ENCODE results near the gene EGFLAM. TPM values are rescaled to one million over a fixed set of nuclear protein-coding genes. Genes with fewer than 3 reads are reported as not detected.

Gene EGFLAM
- total RNA-seq, 2 donors from 2014 or later: not detected

DNA sequence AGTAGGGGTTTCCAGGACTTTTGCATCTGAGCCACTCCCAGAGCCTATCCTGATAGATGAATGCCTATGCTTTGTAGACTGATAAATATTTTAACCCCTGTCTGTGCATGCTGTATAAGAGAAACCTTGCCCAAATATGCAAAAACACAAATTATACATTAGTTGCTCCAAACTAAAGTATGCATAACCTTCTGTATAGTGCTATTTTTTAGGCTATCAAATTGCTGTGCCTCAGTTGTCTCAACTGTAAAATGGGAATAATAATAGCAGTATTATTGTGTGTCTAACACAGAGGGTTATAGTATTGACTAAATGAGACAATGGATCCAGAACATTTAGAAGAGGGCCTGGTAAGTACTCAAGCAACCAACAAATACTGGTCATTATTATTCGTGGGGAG, 180.4 kb downstream of the EGFLAM start:
- H3K27ac Mint-ChIP-seq: no peak overlapping the region
- ATAC-seq (no peak), DNase-seq (ENCODE audit: low spot score in 2 of 2) (no peak)
- no peaks in the 10 kb centered on the region for H3K36me3 Mint-ChIP-seq
- H3K9me3 Mint-ChIP-seq: no peaks in the 10 kb centered on the region

DNA sequence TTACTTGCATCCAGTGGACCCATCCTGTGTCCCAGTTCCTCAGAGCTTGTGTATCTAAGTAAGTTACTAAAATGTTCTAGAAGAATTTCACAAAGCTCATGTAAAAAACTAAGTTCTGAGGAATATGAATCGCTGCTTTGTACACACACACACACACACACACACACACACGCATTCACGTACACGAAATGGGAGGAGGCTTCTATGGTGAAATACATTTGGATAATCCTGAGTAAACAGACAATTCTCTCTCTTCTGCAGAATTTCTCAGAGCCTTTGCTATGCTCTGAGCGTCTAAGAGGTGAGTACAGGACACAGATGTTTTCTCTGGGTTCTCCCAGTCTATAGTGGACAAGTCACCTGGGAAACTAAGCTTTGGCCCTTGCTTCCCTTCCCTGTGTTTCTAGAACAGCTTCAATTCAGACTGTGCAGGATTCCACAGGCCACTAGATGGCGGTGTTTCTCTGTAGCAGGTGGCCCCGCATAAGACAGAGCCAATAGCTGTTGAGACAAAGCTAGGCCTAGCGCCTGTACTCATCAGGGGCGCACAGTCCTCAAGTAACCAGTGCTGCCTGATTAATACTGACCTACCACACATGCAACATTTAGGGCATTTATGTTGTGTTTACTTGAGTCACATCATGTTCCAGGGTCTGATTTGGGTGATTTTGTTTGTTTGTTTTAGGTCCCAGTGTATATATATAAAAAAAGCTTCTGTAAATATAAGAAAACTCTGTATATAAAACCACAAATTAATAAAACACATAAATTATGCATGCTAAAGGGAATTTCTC, 183.3 kb downstream of the EGFLAM start:
- Mint-ChIP-seq H3K9me3 (no peaks in the 10 kb centered on the region), H3K27ac (no peak overlapping the region), H3K36me3 (no peaks in the 10 kb centered on the region)
- DNase-seq (ENCODE audit: low spot score in 2 of 2): peak; percentile 74 to 83
- ATAC-seq: peak; percentile 100

DNA sequence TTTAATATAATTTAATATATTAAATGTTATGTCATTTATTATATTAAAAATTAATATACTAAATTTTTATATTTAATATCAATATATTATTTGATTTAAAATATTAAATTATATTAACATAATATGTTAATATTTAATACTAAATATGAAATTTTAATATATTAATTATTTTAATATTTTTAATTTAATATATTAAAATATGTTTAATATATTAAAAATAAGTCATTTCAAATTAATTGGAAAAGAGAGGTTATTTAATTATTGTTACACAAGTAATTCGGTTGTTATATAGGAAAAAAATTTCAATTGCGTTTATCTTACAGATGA, 183.9 kb downstream of the EGFLAM start:
- ATAC-seq (no peak), DNase-seq (ENCODE audit: low spot score in 2 of 2) (no peak)
- Mint-ChIP-seq H3K36me3 (no peaks in the 10 kb centered on the region), H3K9me3 (no peaks in the 10 kb centered on the region), H3K27ac (no peak overlapping the region)

DNA sequence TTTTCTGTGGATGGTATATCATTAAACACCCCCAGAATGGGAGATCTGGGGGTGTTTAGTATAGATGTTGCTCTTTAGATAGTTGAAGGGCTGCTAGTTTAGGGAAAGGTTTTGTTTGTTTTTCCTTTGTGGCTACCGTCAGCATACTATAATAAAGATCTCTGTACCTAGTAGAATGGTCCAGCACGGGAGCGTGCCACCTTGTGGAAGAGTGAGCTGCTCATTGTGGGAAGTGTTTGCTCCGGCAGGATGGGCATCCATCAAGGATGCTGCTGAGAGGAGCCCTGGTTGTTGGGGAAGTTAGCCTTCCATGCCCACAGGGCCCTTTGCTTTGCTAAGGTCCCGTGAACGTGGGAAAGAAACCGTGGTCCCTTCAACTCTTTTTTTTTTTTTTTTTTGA, 185.0 kb downstream of the EGFLAM start:
- no peak for DNase-seq (ENCODE audit: low spot score in 2 of 2)
- no peak for ATAC-seq

DNA sequence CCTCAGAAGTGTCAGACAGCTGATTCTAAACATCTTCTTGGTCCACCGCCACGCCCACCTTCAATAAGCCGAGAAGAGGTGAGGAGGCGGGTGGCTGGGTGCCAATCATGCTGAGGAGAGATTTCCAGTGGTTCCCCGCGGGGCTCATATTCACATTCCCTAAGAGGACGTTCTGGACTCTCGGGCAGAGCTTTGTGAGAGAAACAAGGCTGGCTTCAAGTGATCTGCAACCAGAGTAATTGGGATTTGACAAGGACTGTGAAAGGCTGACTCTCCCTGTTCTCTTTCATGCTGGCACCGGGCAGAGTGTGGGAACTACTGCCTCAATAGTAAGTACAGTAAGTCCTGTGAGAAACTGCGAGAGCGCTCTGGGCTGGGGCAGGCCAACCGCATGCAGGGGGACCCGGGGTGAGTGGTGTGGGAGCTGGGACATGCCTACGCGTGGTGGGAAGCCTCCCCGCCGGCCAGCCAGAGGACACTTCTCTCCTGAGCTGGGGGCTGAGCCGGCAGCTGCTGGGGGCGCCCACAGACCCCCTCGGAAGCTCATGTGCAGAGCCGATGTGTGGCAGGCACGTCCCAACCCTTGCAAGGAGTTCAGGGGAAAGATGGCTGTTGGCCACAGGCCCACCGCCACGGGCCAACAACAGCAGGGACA, 187.1 kb downstream of the EGFLAM start:
- ATAC-seq: no peak

More for the DNA sequence above, 185.0 kb downstream of the EGFLAM start:
- Mint-ChIP-seq H3K27ac (no peak overlapping the region), H3K9me3 (no peaks in the 10 kb centered on the region), H3K36me3 (no peaks in the 10 kb centered on the region)

DNA sequence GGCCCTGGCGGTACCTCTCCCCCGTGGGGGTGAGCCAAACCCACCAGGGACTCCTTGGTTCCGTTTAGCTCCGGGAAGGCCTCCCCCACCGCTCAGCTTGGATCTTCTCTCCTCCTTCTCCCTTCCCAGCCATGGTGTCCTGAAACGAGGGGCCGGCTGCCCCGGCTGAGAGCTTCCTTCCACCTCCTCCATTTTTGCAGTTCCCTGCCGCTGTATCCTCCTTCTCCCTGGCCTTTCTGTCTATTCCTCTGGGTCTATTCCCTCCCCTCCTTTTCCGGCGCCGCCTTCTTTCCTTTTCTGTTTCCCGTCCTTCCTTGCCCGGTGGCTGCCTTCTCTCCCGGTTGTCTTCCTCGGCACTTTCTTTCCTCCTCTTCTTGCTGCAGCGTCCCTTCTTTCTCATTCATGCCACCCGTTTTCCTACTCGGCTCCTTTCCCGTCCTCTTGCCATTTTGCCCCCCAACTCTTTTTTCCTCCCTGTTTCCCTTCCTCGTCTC, 187.7 kb downstream of the EGFLAM start:
- Mint-ChIP-seq H3K9me3 (no peaks in the 10 kb centered on the region), H3K27ac (no peak overlapping the region), H3K36me3 (no peaks in the 10 kb centered on the region)
- ATAC-seq (no peak), DNase-seq (ENCODE audit: low spot score in 2 of 2) (no peak)

More for the DNA sequence above, 187.1 kb downstream of the EGFLAM start:
- Mint-ChIP-seq H3K36me3 (no peaks in the 10 kb centered on the region), H3K9me3 (no peaks in the 10 kb centered on the region), H3K27ac (no peak overlapping the region)
- no peak for DNase-seq (ENCODE audit: low spot score in 2 of 2)

DNA sequence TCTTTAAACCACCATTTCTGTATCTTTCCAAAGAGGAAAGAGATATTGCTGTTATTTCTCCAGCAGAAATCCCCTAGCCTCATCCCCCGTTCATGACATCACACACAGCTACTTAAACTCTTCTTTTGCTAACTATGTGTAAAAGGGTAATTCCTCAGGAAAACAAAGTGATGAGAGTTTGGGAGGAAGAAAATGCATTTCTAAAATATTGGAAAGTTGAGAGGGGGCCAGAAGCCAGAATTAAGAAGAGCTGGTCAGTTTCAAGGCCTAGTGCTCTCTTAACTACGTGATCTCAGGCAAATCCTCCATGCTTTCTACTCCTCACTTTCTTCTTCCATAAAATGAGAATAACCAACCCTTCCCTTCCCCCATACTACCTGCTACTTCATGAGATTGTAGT, 188.7 kb downstream of the EGFLAM start:
- Mint-ChIP-seq H3K27ac (no peak overlapping the region), H3K36me3 (no peaks in the 10 kb centered on the region), H3K9me3 (no peaks in the 10 kb centered on the region)
- ATAC-seq (no peak), DNase-seq (ENCODE audit: low spot score in 2 of 2) (no peak)

DNA sequence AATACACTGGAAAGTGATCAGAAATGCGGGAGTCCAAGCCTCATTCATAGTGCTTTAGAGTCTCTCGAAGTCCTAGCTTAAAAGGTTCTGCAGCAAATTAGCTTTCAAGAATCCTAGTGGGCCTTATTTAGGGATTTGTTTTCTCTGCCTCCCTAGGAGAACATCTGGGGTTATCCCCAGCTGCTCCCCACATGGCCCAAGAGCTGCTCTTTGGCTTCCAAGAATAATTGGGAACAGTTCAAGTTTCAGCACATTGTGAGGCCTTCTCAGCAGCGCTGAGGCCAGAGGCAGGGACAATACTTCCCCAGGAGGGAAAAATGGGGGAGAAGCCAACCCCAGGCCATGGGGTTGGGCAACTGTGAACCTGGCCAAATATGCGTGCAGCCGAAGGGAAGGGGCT, 189.4 kb downstream of the EGFLAM start:
- no peaks in the 10 kb centered on the region for H3K36me3 Mint-ChIP-seq
- DNase-seq (ENCODE audit: low spot score in 2 of 2): no peak
- no peak overlapping the region for H3K27ac Mint-ChIP-seq
- no peak for ATAC-seq
- H3K9me3 Mint-ChIP-seq: no peaks in the 10 kb centered on the region

DNA sequence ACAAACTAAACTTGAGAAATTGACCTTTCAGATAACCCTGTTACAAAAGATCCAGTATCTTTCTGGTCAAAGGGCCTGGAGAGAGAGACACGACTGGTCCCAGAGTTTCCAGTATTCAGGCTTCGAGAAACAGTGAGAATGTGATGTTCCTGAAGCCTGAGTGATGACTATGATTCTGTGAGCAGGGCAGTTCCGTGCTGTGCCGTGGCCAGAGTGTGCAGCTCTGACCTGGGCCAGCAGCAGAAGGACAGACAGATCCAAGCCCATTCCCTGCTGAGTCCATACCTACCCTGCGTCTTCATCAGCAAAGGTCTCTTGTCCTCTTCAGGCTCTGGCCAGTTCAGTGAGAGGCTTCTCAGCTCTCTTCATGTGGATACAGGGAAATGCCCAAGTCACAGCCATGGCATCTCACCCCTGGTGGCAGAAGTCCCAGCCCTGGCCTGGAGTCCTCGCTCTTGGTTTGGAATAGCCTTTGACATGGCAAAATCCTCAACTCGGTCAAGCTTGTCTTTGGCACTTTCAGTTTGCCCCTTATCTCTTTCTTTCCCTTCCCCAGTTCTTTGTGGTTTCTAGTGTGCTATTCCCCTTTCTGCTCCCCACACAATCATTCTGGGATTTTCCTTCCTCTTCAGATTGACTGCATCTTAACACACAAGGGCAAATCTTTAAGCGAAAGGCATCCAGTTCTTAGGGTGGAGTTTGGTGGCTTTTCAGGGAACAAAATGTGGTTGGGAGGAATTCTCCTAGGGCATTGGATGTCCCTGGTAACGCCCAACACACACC, 190.4 kb downstream of the EGFLAM start:
- DNase-seq (ENCODE audit: low spot score in 2 of 2): no peak
- no peaks in the 10 kb centered on the region for H3K9me3 Mint-ChIP-seq
- no peak overlapping the region for H3K27ac Mint-ChIP-seq
- no peak for ATAC-seq
- H3K36me3 Mint-ChIP-seq: no peaks in the 10 kb centered on the region

DNA sequence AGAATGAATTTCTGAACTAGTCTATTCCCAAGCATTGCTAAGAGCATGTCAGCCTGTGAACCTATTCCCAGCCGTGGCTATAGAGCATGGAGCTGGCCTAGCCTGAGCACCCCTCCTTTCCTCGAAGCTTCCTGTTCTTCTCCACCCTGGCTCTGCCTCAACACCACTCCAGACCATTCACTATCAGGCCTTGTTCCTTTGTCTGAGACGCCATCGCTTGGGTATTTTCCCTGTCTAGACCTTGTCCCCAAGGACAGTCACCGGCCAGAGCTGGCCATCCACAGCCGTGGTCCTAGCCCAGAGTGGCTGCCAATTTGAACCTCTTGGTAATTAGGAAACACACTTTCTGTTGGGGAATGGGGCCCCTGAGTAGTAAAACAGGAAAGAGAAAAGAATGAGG, 192.3 kb downstream of the EGFLAM start:
- H3K9me3 Mint-ChIP-seq: no peaks in the 10 kb centered on the region
- no peaks in the 10 kb centered on the region for H3K36me3 Mint-ChIP-seq
- ATAC-seq (no peak), DNase-seq (ENCODE audit: low spot score in 2 of 2) (no peak)
- no peak overlapping the region for H3K27ac Mint-ChIP-seq

DNA sequence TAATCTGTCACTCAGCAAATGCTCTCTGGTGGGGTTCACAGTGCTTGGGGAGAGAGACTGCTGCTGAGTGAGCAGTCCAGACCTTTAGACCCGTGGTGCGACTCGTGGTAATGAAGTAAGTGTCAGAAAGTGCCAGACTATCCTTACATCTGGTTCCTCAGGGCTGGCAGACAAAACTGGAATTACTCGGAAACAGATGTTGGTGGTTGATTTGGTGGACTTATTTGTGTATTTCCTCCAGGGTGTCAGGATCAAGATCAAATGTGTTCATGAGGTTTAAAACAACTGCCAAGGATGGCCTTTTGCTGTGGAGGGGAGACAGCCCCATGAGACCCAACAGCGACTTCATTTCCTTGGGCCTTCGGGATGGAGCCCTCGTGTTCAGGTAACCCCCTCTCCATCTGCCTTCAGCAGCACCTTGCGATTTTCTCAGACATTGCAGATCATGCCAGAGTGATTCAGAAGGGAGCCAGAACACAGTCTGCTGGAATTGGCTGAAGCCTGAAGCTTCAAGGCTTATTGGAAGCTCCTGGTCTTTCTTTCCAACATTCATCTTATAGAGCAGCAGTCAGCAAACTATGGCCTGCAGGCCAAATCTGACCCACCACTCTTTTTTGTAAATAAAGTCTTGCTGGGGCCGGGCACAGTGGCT, 192.8 kb downstream of the EGFLAM start:
- DNase-seq (ENCODE audit: low spot score in 2 of 2): no peak
- Mint-ChIP-seq H3K27ac (no peak overlapping the region), H3K36me3 (no peaks in the 10 kb centered on the region), H3K9me3 (no peaks in the 10 kb centered on the region)
- ATAC-seq: no peak

DNA sequence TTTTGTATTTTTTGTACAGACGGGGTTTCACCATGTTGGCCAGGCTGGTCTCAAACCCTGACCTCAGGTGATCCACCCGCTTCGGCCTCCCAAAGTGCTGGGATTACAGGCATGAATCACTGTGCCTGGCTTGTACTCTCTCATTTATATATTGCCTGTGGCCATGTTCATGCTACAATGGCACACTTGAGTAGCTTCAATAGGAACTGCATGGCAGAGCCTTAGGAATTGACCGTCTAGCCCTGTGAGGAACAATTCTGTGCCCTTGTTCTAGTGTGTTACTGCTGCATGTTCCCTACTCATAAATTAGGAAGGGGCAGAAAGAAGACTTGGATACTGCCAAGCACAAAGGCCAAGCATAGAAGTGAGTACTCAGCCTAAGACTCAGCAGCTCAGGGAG, 193.8 kb downstream of the EGFLAM start:
- ATAC-seq: no peak
- no peak for DNase-seq (ENCODE audit: low spot score in 2 of 2)
- Mint-ChIP-seq H3K27ac (no peak overlapping the region), H3K9me3 (no peaks in the 10 kb centered on the region), H3K36me3 (no peaks in the 10 kb centered on the region)

DNA sequence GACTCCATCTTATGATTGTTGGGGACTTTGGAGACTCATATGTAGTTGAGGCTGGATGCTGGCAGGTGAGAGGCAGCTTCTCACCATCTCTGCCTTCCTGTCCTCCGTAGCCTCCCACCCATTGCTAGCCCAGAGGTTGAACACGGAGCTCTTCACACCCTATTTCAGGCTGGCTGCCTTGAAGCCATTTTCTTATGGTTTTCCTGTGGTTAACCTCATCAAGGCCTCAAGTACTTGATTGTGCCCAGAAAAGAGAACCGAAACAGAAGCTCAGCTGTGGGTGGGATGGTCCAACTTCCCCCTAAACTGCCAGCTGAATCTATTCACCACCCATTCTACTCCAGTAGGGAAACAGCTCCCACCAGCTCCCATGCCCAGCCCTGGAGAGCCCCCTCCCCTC, 195.1 kb downstream of the EGFLAM start:
- ATAC-seq (peak; percentile 92 to 96), DNase-seq (ENCODE audit: low spot score in 2 of 2) (peak in 1 of 2 donors; percentile 31)
- Mint-ChIP-seq H3K27ac (no peak overlapping the region), H3K36me3 (no peaks in the 10 kb centered on the region), H3K9me3 (no peaks in the 10 kb centered on the region)

DNA sequence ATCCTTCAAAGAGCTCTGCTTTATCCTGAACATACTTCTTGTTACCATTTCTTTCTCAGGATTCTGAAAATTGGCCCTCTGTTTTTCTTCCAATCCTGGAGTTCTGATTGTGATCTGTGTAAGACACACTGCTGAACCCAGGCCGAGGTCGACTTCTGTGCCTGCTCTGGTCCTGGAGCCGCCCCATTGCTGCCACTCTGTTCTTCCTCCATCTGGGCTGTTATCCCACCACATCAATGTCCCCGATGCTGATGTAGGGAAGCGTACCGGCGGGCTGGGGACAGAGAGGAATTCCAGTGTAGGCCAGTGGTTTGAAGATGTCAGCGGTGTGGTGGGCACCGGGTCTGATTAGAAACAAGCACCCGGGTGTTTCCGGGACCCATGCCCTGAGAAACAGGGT, 195.6 kb downstream of the EGFLAM start:
- no peak for DNase-seq (ENCODE audit: low spot score in 2 of 2)
- no peak for ATAC-seq
- no peak overlapping the region for H3K27ac Mint-ChIP-seq
- H3K36me3 Mint-ChIP-seq: no peaks in the 10 kb centered on the region
- no peaks in the 10 kb centered on the region for H3K9me3 Mint-ChIP-seq

DNA sequence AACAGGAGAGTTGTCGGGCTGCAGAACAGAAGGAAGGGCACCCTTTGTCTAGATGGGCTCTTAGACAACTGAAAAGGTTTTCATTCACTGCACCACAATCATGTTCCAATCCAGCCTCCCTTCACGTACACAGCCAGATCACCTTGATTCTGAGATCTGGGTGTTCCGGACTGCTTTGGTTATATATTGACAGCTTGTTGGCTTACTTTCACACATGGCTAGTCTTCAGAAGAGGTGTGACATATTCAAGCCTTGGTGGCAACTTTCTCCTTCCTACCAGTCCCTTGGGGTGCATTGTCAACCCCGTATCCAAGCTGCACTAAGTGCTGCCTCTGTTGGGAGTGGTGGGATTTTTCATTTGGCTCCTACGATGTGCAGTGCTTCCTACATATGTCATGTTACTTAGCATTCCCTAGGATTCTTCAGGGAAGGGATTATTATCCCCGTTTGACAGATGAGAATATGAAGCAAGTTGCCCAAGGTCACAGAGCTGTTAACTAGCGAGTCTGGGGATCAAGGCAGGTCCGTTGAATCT, 197.5 kb downstream of the EGFLAM start:
- no peak overlapping the region for H3K27ac Mint-ChIP-seq
- no peaks in the 10 kb centered on the region for H3K9me3 Mint-ChIP-seq
- DNase-seq (ENCODE audit: low spot score in 2 of 2) (no peak), ATAC-seq (no peak)
- H3K36me3 Mint-ChIP-seq: no peaks in the 10 kb centered on the region

DNA sequence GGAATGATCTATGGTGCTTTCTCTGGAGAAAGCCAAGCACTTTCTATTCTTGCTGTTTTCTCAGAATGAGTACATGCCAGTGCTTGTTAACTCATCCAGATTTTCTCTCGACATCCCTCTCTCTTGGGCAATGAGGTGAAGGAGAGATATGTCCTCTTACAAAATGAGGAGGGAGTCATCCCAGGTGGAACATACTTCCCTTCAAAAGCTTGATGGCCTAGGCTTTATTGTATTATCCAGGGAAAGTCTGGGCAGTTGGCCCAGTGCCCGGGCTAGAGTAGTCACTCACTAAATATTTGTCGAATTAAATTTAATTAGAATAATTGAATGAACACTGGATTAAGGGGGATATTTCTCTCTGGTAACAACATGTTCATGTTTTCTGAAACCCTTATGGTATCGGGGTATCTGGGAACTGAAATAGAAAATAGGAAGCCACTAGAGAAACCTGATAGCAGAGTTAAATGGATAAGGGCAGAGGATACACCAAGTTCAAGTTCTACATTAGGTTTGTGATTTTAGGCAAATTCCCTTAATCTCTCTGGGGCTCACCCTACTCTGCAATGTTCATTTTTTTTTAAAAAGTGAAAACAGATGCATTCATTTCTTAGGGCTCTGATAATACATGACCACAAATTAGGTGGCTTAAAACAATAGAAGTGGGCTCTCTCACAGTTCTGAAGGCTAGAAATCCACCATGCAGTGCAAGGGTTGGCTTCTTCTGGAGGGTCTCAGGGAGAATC, 198.5 kb downstream of the EGFLAM start:
- Mint-ChIP-seq H3K27ac (no peak overlapping the region), H3K36me3 (no peaks in the 10 kb centered on the region), H3K9me3 (no peaks in the 10 kb centered on the region)
- DNase-seq (ENCODE audit: low spot score in 2 of 2): no peak
- no peak for ATAC-seq
